Right lobe of liver (tissue), 6 donors: ENCODE measurements around the gene FGF21. TPM values are rescaled to one million over a fixed set of nuclear protein-coding genes. Genes with fewer than 3 reads are reported as not detected.

Experiments
- ATAC-seq, 4 donors: fragments of 200-7000 bp; cut with Tn5 transposase; one replicate each; pipeline ENCODE4 v1.9.1; 2020; ENCODE audit warnings: mild to moderate bottlenecking in 4 of 4, moderate library complexity in 4 of 4
- DNase-seq, 3 donors: peaks; one replicate each; pipeline ENCODE4 v3.0.0-alpha.2; 2020
- H3K27ac ChIP-seq, 3 donors: fragments of 200-600 bp; one replicate each; pipeline ENCODE4 v1.8.0; 2022
- H3K27me3 ChIP-seq, 2 donors: fragments of 200-600 bp; one replicate each; pipeline ENCODE4 v1.8.0; 2022
- H3K36me3 ChIP-seq, 4 donors: fragments of 200-600 bp; sonication (generic) in 1 of 4; one replicate each; pipeline versions ENCODE4 v1.5.1 to v1.8.0; 2017 to 2022; ENCODE audit warnings: control low read depth in 1 of 4
- H3K4me1 ChIP-seq, 4 donors: fragments of 200-600 bp; sonication (generic) in 1 of 4; one replicate each; pipeline versions ENCODE4 v1.5.1 to v1.8.0; 2017 to 2022; ENCODE audit warnings: control low read depth in 1 of 4
- H3K4me3 ChIP-seq, 3 donors: fragments of 200-600 bp; one replicate each; pipeline ENCODE4 v1.8.0; 2022
- H3K9me3 ChIP-seq, 4 donors: fragments of 200-600 bp; sonication (generic) in 1 of 4; one replicate each; pipeline versions ENCODE4 v1.5.1 to v1.8.0; 2017 to 2022; ENCODE audit warnings: control low read depth in 1 of 4
- CTCF ChIP-seq, 4 donors: fragments of 200-600 bp in 3 of 4; fragments of 450-650 bp in 1 of 4; IDR thresholded peaks; one replicate each; pipeline versions ENCODE4 v1.5.1 to v1.8.0; 2016 to 2022; ENCODE audit warnings: antibody characterized with exemption in 4 of 4, mild to moderate bottlenecking in 2 of 4
- POLR2A ChIP-seq: fragments of 450-650 bp; IDR thresholded peaks from one replicate; pipeline ENCODE4 v1.6.1; 2017; ENCODE audit warnings: antibody characterized with exemption, mild to moderate bottlenecking
- WGBS: methylation state at CpG from one replicate; pipeline ENCODE4 v1.1.6; 2018; ENCODE audit warnings: low coverage, low lambda C conversion rate; ENCODE audit not compliant: insufficient coverage; ENCODE audit errors: missing lambda C conversion rate; 5-methylcytosine and 5-hydroxymethylcytosine counted together
- intact Hi-C, 2 donors: fragments of 100-400 bp; cut with DNase I; formaldehyde crosslinking; loops; one replicate each; pipeline versions ENCODE4 v1.11.2 to v1.14.1; 2022
- total RNA-seq, 6 experiments: library from RNA; depleted of rRNA in 2 of 6; stranded (reverse); fragments of >200 nt in 2 of 6; fragmentation: NEBNext Ultra II Directional in 3 of 6; extraction: Animal tissue kit (Norgen Biotek cat#: 25700) in 3 of 6; gene quantifications; one replicate each; pipeline versions ENCODE4 v1.1.0 to v1.2.4, GENCODE V29; 2016 to 2023
- donor health status: DM: no; HTN: yes; CAD: no.
- donor health status: DM: no; HTN: no; CAD: no.
- donor health status: DM: no; HTN: no; CAD: no.
- donor health status: DM: no; HTN: yes; CAD: no.
- donor health status: DM: no; HTN: yes; CAD: no.

FGF21 gene
- total RNA-seq, 6 experiments from 2014 or later: 5.1 to 55.3 (median 32.7) TPM; not detected in 1

DNA sequence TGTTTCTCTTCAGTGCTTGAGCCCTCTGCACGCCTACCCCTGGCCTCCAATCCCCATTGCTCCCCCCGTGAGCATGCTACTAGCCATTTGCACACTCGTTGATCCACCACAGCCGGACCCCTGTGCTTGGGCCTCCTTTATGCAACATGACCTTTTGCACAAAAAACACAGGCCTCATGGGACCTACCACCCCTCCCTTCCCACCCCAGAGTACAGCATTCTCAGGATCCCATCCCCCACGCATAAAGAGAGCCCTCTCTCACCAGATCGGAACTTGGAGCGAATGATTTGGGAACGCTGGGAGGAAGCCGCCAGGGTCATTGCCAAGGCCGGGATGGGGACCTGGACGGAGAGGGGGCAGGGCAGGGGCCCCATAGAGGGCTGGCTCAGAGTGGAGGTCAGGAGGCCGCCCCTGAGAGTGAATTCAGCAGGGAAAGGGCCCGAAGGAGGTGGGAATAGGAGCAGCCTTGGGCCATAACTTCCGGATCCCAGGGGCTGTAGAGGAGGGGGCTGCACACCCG is 36.6 kb upstream of the FGF21 start:
- intact Hi-C loops: no loop called here
- Histone ChIP-seq H3K27me3 (no peaks in the 10 kb centered on the region), H3K4me3 (no peak overlapping the region), H3K9me3 (no peaks in the 10 kb centered on the region), H3K36me3 (no peaks in the 10 kb centered on the region), H3K4me1 (peaks cover 0 to 3% (median 0%) of the 10 kb centered on the region in 4 donors), H3K27ac (no peak overlapping the region)
- DNase-seq (no peak), ATAC-seq (no peak)
- TF ChIP-seq POLR2A: no peak
- TF ChIP-seq CTCF (IDR thresholded peaks at IDR 0.05): no peak
- WGBS: 57% methylated on average over 15 of the region's 15 CpGs

DNA sequence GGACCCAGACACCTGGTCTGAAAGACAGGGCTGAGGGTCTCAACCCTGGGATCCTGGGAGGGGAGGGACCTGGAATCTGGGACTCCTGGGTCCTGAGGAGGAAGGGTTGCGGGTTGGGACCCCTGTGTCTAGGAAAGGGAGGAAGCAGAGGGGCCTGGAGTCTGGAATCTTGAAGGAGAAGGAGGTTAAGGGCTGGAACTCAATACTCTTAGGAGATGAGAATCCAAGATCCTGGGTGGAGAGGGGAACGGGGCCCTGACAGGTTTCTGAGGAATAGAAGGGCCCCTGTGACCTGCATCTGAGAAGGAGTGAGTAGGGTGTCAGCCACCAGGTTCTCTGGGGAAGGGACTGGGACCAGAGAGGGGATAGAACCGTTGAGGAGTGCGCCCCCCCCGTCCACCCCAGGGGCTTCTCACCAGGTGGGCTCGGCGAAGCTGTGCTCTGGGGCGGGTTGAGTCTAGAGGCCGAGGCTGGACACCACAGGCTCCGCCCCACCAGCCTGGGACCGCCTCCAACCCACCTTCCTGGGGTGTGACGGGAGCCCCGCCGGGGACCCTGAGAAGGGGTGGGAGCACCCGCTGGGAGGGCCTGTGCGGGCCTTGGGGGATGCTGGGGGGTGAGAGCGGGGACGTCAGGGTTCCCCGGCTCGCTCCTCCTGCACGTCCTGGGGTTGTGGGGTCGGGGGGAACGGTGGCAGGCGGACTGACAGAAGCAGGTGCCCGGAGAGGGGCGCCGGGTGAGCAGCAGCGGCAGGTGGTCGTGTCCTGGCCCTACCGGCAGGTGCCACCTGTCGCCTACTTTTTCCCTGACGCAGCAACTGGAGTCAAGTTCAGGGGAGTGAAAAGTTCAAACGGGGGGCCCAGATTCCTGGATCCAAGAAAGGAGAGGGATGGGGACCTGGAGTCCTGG is 35.8 kb upstream of the FGF21 start, which contains the start of gene MAMSTR:
Gene MAMSTR (minus strand): TSS at position 463 of the 909 bp plus-strand sequence. CDS start 694 bp downstream, outside the sequence.
- Histone ChIP-seq H3K4me1 (peaks cover 0 to 3% (median 0%) of the 10 kb centered on the region in 4 donors), H3K27ac (peak within 1 kb of the TSS in 2 of 3 donors; percentile 33 to 62), H3K27me3 (no peaks in the 10 kb centered on the region), H3K9me3 (no peaks in the 10 kb centered on the region), H3K4me3 (peak within 1 kb of the TSS in 2 of 3 donors; percentile 59 to 63), H3K36me3 (no peaks in the 10 kb centered on the region)
- intact Hi-C loops: no loop called here
- no peak for ATAC-seq
- TF ChIP-seq POLR2A (no peak), CTCF (IDR thresholded peaks at IDR 0.05) (no peak)
- DNase-seq: no peak
- WGBS: 85% methylated on average over 12 of the region's 33 CpGs

GRCh38 chr19:48720251-48720612 is 35.1 kb upstream of the FGF21 start:
- no peaks in the 10 kb centered on the region for H3K36me3 ChIP-seq
- H3K4me1 ChIP-seq: no peaks in the 10 kb centered on the region
- intact Hi-C loops: no loop called here
- H3K27ac ChIP-seq: peak overlapping the region in 1 of 3 donors; percentile 33
- no peaks in the 10 kb centered on the region for H3K27me3 ChIP-seq
- H3K9me3 ChIP-seq: no peaks in the 10 kb centered on the region
- WGBS: 20% methylated on average over 2 of the region's 12 CpGs
- no peak for DNase-seq
- no peak for TF ChIP-seq CTCF (IDR thresholded peaks at IDR 0.05)
- TF ChIP-seq POLR2A: no peak
- ATAC-seq: no peak
- H3K4me3 ChIP-seq: peak overlapping the region in 1 of 3 donors; percentile 59

DNA sequence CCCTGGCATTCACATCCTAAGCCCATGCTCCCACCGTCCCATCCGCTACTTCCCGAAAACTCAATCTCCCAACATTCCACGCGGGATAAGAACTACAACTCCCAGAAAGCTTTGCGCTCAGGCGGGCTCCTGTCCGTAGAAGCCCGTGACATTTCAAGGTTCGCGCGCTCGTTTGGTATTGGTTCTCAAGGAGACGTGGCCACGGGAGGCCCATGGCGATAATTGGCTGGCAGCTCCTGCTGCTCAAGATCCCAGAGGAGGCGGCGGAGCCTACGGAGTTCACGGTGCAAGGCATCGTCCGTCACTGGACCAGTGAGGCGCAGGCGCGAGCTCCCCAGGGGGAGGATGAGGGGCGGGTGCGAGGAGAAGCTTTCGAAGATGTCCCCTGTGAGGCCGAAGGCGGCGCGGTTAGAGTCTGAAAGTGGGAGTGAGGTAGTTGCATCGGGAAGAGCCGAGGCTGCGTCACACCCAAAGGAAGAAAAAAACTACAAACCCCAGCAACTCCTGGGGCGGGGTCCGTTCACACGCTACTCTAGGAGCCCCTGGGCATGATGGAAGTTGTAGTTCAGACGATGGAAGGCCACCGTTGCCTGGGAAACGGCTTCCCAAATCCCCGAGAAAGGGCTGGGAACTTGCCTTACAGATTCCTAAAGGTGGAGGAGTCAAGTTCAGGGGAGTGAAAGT is 34.6 kb upstream of the FGF21 start:
- ATAC-seq (peak; percentile 80 to 91 (median 88)), DNase-seq (peak; percentile 96 to 98 (median 98))
- 15% methylated on average over 33 of the region's 42 CpGs for WGBS
- Histone ChIP-seq H3K36me3 (no peaks in the 10 kb centered on the region), H3K27ac (peak overlapping the region; percentile 33 to 62 (median 62)), H3K4me3 (peak overlapping the region; percentile 43 to 63 (median 59)), H3K27me3 (no peaks in the 10 kb centered on the region), H3K4me1 (no peaks in the 10 kb centered on the region), H3K9me3 (no peaks in the 10 kb centered on the region)
- TF ChIP-seq POLR2A (no peak), CTCF (IDR thresholded peaks at IDR 0.05) (no peak)
- intact Hi-C loops: no loop called here
